Measurements from ENCODE around the gene NDUFB10. TPM values are rescaled to one million over a fixed set of nuclear protein-coding genes. Genes with fewer than 3 reads are reported as not detected.

NDUFB10 gene
- total and polyA plus RNA-seq, 4 donors: 93.9 to 195 (median 133) TPM

GRCh38 chr16:1958715-1959268, 546 bp upstream of the NDUFB10 start (continued):
- no peak for TF ChIP-seq REST (IDR thresholded peaks at IDR 0.05)
- no peak for TF ChIP-seq ATF3 (IDR thresholded peaks at IDR 0.05)
- TF ChIP-seq HNF4G (IDR thresholded peaks at IDR 0.05): no peak
- TF ChIP-seq RAD21 (IDR thresholded peaks at IDR 0.05): no peak
- TF ChIP-seq MAX (IDR thresholded peaks at IDR 0.05): no peak
- no peak for TF ChIP-seq GABPA (IDR thresholded peaks at IDR 0.05 in 1 of 2, conservative IDR thresholded peaks at IDR 0.05 in 1 of 2)
- no peak for TF ChIP-seq EGR1 (IDR thresholded peaks at IDR 0.05; ENCODE audit: low read depth in 2 of 2)
- TF ChIP-seq RXRA (IDR thresholded peaks at IDR 0.05): no peak
- no peak for TF ChIP-seq YY1 (IDR thresholded peaks at IDR 0.05)

- TF ChIP-seq ZBTB33 (IDR thresholded peaks at IDR 0.05) (no peak), YY1 (IDR thresholded peaks at IDR 0.05) (no peak), GABPA (IDR thresholded peaks at IDR 0.05 in 1 of 2, conservative IDR thresholded peaks at IDR 0.05 in 1 of 2) (no peak), NR2F2 (IDR thresholded peaks at IDR 0.05) (no peak), TAF1 (conservative IDR thresholded peaks at IDR 0.05) (no peak), JUND (IDR thresholded peaks at IDR 0.05) (no peak), REST (IDR thresholded peaks at IDR 0.05) (no peak), FOXA2 (IDR thresholded peaks at IDR 0.05) (no peak), RAD21 (IDR thresholded peaks at IDR 0.05) (no peak)
- Histone ChIP-seq H3K27me3 (ENCODE audit: control insufficient read depth in 4 of 4, insufficient read depth in 4 of 4, low read length in 3 of 4) (no peaks in the 10 kb centered on the region), H3K4me3 (ENCODE audit: low read depth in 1 of 3, low read length in 3 of 3) (peak overlapping the region in 1 of 3 donors; percentile 80), H3K4me1 (ENCODE audit: control insufficient read depth in 4 of 4, insufficient read depth in 4 of 4, low read length in 3 of 4) (peaks cover 7 to 37% (median 29%) of the 10 kb centered on the region in 4 donors), H3K27ac (ENCODE audit: low read depth in 1 of 2, low read length in 2 of 2) (no peak overlapping the region), H3K9ac (ENCODE audit: low read depth in 1 of 2, low read length in 2 of 2) (no peak overlapping the region), H3K9me3 (ENCODE audit: control insufficient read depth in 4 of 4, low read length in 3 of 4) (no peaks in the 10 kb centered on the region), H3K36me3 (ENCODE audit: control insufficient read depth in 4 of 4, insufficient read depth in 3 of 4, low read depth in 1 of 4, low read length in 3 of 4) (peaks cover 0 to 26% (median 7%) of the 10 kb centered on the region in 4 donors)
- WGBS: 70% methylated on average over 20 of the region's 20 CpGs
- DNase-seq (ENCODE audit: low spot score): no peak
These were observed 1.6 kb downstream of the NDUFB10 start for GRCh38 chr16:1960665-1961630.
